Endothelial cell of umbilical vein (primary cell): ENCODE results near the gene PANX2. TPM values are rescaled to one million over a fixed set of nuclear protein-coding genes. Genes with fewer than 3 reads are reported as not detected.

Experiments
- BruUV-seq: library from RNA; stranded (reverse); fragments of 400-500 nt; replicated peaks from 2 replicates; lab custom pipeline; 2021; lab: Mats Ljungman, UMichigan
- CTCF ChIA-PET: fragments of 300-600, 350-600 bp; sonication (Branson Sonifier 250); formaldehyde crosslinking; loops from one replicate; lab custom pipeline; 2021; ENCODE audit warnings: antibody characterized with exemption, inconsistent platforms; lab: Charles Lee
- POLR2A ChIA-PET: fragments of 300-600, 350-600 bp; sonication (Branson Sonifier 250); formaldehyde crosslinking; loops from one replicate; lab custom pipeline; 2021; ENCODE audit warnings: antibody characterized with exemption, inconsistent platforms; lab: Charles Lee
- DNase-seq: peaks from one replicate; pipeline ENCODE4 v3.0.0-alpha.2; 2011; ENCODE audit warnings: low read depth, low spot score
- FAIRE-seq: peaks from 2 replicates; lab custom pipeline; 2011; peaks lifted over from hg19 to GRCh38; lab: Jason Lieb, UNC
- H2AFZ ChIP-seq: 2 replicates; pipeline ENCODE4 v1.6.0; 2012; ENCODE audit warnings: low read depth, low read length, control low read depth, inconsistent platforms
- H3K27ac ChIP-seq: 2 replicates; pipeline ENCODE4 v1.5.1; 2011; ENCODE audit warnings: low read depth, mild to moderate bottlenecking, control low read depth, low read length, moderate library complexity; ENCODE audit not compliant: insufficient read depth
- H3K27me3 ChIP-seq, 2 experiments: 2 replicates each; pipeline versions ENCODE4 v1.6.0 to v1.6.1; 2011; ENCODE audit warnings: low read length in 2 of 2, mixed read lengths in 1 of 2; ENCODE audit not compliant: control insufficient read depth in 2 of 2, insufficient read depth in 2 of 2
- H3K36me3 ChIP-seq, 2 experiments: 2 replicates in 1 of 2; 3 replicates in 1 of 2; pipeline ENCODE4 v1.5.1; 2011; ENCODE audit warnings: low read length in 2 of 2, mild to moderate bottlenecking in 1 of 2, moderate library complexity in 1 of 2; ENCODE audit not compliant: control insufficient read depth in 2 of 2, insufficient read depth in 2 of 2; ENCODE audit errors: extremely low read depth in 1 of 2
- H3K4me1 ChIP-seq: 3 replicates; pipeline ENCODE4 v1.5.1; 2011; ENCODE audit warnings: mild to moderate bottlenecking, low read length; ENCODE audit not compliant: control insufficient read depth, insufficient read depth; ENCODE audit errors: extremely low read depth
- H3K4me2 ChIP-seq: 2 replicates; pipeline ENCODE4 v1.6.1; 2011; ENCODE audit warnings: low read length, control low read depth, mixed read lengths; ENCODE audit not compliant: insufficient read depth
- H3K4me3 ChIP-seq, 3 experiments: fragments of 200-600 bp in 1 of 3; sonication (generic), shearing (Covaris generic) in 1 of 3; replicated peaks in 1 of 3; 2 replicates each; pipeline ENCODE4 v1.5.1; 2011 to 2016; ENCODE audit warnings: control low read depth in 3 of 3, low read length in 3 of 3, mild to moderate bottlenecking in 2 of 3, inconsistent platforms in 1 of 3, low read depth in 1 of 3, moderate library complexity in 1 of 3; ENCODE audit not compliant: insufficient read depth in 1 of 3
- H3K79me2 ChIP-seq: 2 replicates; pipeline ENCODE4 v1.6.0; 2012; ENCODE audit warnings: low read length, inconsistent platforms; ENCODE audit not compliant: control insufficient read depth, insufficient read depth
- H3K9ac ChIP-seq: replicated peaks from 2 replicates; pipeline ENCODE3; 2011; ENCODE audit warnings: low read length, control low read depth; ENCODE audit not compliant: insufficient read depth; ENCODE audit errors: extremely low read depth
- H3K9me1 ChIP-seq: replicated peaks from 3 replicates; pipeline ENCODE4 v1.6.0; 2011; ENCODE audit warnings: mild to moderate bottlenecking, low read length; ENCODE audit not compliant: control insufficient read depth, insufficient read depth; ENCODE audit errors: extremely low read depth
- H3K9me3 ChIP-seq: replicated peaks from 2 replicates; pipeline ENCODE4 v1.5.1; 2012; ENCODE audit warnings: low read length, inconsistent platforms; ENCODE audit not compliant: control insufficient read depth, insufficient read depth
- H4K20me1 ChIP-seq: replicated peaks from 2 replicates; pipeline ENCODE3; 2011; ENCODE audit warnings: mild to moderate bottlenecking, low read length; ENCODE audit not compliant: control insufficient read depth, insufficient read depth; ENCODE audit errors: extremely low read depth
- EZH2 ChIP-seq: IDR thresholded peaks from 2 replicates; pipeline ENCODE4 v1.6.1; 2012; ENCODE audit warnings: borderline replicate concordance, low read depth, mild to moderate bottlenecking, moderate library complexity, low read length, inconsistent platforms; ENCODE audit not compliant: severe bottlenecking
- POLR2AphosphoS5 ChIP-seq: IDR thresholded peaks from 2 replicates; pipeline ENCODE4 v1.6.1; 2012; ENCODE audit warnings: low read depth, mild to moderate bottlenecking, control low read depth, low read length, moderate library complexity; ENCODE audit not compliant: insufficient read depth
- dilution Hi-C: fragments of 300-500 bp; cut with MboI; formaldehyde crosslinking; loops from one replicate; pipeline ENCODE4 v1.15.0; 2019; ENCODE audit warnings: low sequenced_read_pairs; ENCODE audit not compliant: extremely low pct_ligation_motif_present
- intact Hi-C: fragments of 100-400 bp; cut with micrococcal nuclease; formaldehyde crosslinking; loops from one replicate; pipeline ENCODE4 v1.10.0; 2022
- polyA plus RNA-seq, 4 experiments: library from polyadenylated mRNA; depleted of rRNA in 3 of 4; stranded (reverse) in 3 of 4; unstranded in 1 of 4; fragments of >200 nt; gene quantifications; 2 replicates each; pipeline versions ENCODE4 v1.2.1 to v1.2.3, GENCODE V29; 2011 to 2012; ENCODE audit warnings: missing spikeins in 1 of 4
- total RNA-seq: library from RNA; stranded (reverse); gene quantifications from 2 replicates; pipeline ENCODE4 v1.2.3, GENCODE V29; 2021
- TF ChIP-seq, protein P1 (sequence below): IDR thresholded peaks from 2 replicates; pipeline ENCODE4 v1.6.1; 2011; ENCODE audit not compliant: insufficient read depth, insufficient read length
- TF ChIP-seq, protein P2 (sequence below), 2 donors: IDR thresholded peaks; 1 replicate in 1 of 2; 2 replicates in 1 of 2; pipeline ENCODE4 v1.5.1; 2011; ENCODE audit warnings: low read length in 2 of 2, mild to moderate bottlenecking in 2 of 2, moderate library complexity in 2 of 2, control low read depth in 1 of 2, inconsistent platforms in 1 of 2, low read depth in 1 of 2; ENCODE audit not compliant: insufficient read depth in 1 of 2; ENCODE audit errors: extremely low read depth in 1 of 2

Gene PANX2
- total and polyA plus RNA-seq, 2 donors (not counting 3 experiments of a cell fraction or from before 2014, with no cell fraction given) = 2.5 to 5.1 TPM

DNA sequence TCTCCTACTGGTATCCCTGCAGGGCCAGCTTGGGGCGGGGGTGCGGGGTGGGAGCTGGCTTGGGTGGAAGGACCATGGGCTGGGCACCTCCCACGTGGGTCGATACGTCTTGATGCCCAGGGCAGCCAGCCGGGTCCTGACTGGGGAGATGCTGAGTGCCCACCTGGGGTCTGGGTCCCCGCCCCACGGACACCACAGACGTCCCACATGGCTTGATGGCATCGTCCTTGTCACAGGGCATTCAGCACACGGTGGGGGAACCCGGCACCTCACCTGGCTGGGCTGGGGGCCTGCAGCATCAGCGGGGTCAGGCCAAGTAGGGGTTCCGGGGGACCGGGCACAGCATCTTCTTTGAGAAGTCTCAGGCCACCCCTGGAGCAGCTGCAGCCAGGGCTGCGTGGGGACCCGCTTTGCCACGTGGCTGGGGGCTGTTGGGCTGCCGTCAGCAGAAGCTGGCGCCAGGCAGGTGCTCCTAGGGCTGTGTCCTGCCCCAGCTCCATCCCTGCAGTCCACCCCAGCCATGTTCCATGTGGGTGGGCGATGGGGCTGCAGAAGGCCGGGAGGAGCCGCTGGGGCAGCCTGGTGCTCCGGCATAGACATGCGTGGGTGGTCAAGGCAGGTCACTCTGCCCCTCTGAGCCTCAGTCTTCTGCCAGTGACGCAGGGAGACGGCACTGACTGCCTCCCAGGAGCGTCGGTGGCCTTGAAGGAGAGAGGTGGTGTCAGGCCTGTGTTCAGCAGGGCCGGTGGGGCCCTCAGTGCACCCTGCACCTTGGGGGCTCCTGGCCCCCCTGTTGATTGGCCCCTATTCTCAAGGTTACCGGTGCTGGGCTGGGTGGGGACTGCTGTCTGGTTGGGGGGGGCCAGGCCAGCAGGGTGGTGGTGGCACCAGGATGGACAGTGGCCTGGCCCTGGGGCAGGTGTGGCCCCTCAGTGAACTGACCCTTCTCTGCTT lies 38.7 kb downstream of the PANX2 start:
- H4K20me1 ChIP-seq = no peaks in the 10 kb centered on the region
- peaks cover 14% of the 10 kb centered on the region for H3K79me2 ChIP-seq
- no peaks in the 10 kb centered on the region for H3K27me3 ChIP-seq
- no peak overlapping the region for H2AFZ ChIP-seq
- dilution Hi-C loops = no loop called here
- H3K4me2 ChIP-seq = no peak overlapping the region
- POLR2A ChIA-PET = no interaction called here
- no TSS peak for BruUV-seq
- no peak for DNase-seq
- H3K9me3 ChIP-seq = no peaks in the 10 kb centered on the region
- intact Hi-C loops = loop anchor here (1.0 to 10.0 kb wide), 3 partner anchors 60 to 278 kb away; no protein-coding TSS in a partner anchor
- no peak for FAIRE-seq
- H3K36me3 ChIP-seq = peaks cover 8 to 19% of the 10 kb centered on the region in 2 experiments
- H3K4me1 ChIP-seq = peaks cover 13% of the 10 kb centered on the region
- CTCF ChIA-PET = interaction anchor here (0.6 to 1.7 kb wide), 7 partner anchors 13 to 279 kb away, joined by 3 to 13 read pairs (median 4); no protein-coding TSS in a partner anchor
- H3K4me3 ChIP-seq = no peak overlapping the region
- TF ChIP-seq, protein P1, sequence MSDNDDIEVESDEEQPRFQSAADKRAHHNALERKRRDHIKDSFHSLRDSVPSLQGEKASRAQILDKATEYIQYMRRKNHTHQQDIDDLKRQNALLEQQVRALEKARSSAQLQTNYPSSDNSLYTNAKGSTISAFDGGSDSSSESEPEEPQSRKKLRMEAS = no peak
- TF ChIP-seq EZH2 (no peak), POLR2AphosphoS5 (no peak)
- no peak overlapping the region for H3K27ac ChIP-seq
- H3K9me1 ChIP-seq = no peaks in the 10 kb centered on the region
- no peak overlapping the region for H3K9ac ChIP-seq

DNA sequence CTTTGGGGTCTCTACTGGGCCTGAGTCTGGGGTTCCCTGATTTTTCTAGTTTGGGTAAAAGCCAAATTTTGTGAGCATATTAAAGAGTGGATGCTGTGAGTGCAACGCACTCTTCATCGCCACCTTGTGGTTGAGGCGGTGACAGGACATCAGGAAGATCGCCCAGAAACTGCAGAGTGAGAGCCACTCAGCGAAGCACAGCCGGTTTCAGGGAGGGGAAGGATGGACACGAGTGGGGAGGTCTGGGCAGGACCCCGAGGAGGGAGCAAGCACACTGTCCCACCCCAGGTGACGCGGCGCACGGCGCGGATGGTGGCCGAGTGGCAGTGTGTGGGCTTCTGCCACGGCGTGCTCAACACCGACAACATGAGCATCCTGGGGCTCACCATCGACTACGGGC lies 39.4 kb downstream of the PANX2 start:
- dilution Hi-C loops = no loop called here
- BruUV-seq = no TSS peak
- peaks cover 6 to 19% of the 10 kb centered on the region in 2 experiments for H3K36me3 ChIP-seq

More for the DNA sequence above, 39.4 kb downstream of the PANX2 start:
- no peaks in the 10 kb centered on the region for H3K9me1 ChIP-seq
- H2AFZ ChIP-seq = no peak overlapping the region
- peak; percentile 72 for FAIRE-seq
- peaks cover 16% of the 10 kb centered on the region for H3K79me2 ChIP-seq
- no peaks in the 10 kb centered on the region for H4K20me1 ChIP-seq
- CTCF ChIA-PET = no interaction called here
- POLR2A ChIA-PET = no interaction called here
- no peak overlapping the region for H3K27ac ChIP-seq
- H3K4me1 ChIP-seq = peaks cover 13% of the 10 kb centered on the region
- no peaks in the 10 kb centered on the region for H3K9me3 ChIP-seq
- H3K4me2 ChIP-seq = no peak overlapping the region
- intact Hi-C loops = loop anchor here (1.0 to 10.0 kb wide), 3 partner anchors 61 to 279 kb away; no protein-coding TSS in a partner anchor
- TF ChIP-seq, protein P2, sequence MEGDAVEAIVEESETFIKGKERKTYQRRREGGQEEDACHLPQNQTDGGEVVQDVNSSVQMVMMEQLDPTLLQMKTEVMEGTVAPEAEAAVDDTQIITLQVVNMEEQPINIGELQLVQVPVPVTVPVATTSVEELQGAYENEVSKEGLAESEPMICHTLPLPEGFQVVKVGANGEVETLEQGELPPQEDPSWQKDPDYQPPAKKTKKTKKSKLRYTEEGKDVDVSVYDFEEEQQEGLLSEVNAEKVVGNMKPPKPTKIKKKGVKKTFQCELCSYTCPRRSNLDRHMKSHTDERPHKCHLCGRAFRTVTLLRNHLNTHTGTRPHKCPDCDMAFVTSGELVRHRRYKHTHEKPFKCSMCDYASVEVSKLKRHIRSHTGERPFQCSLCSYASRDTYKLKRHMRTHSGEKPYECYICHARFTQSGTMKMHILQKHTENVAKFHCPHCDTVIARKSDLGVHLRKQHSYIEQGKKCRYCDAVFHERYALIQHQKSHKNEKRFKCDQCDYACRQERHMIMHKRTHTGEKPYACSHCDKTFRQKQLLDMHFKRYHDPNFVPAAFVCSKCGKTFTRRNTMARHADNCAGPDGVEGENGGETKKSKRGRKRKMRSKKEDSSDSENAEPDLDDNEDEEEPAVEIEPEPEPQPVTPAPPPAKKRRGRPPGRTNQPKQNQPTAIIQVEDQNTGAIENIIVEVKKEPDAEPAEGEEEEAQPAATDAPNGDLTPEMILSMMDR (IDR thresholded peaks at IDR 0.05; ENCODE audit: extremely low read depth in 1 of 2, insufficient read depth in 1 of 2, low read depth in 1 of 2, low read length in 2 of 2) = peak; percentile 84 to 87
- TF ChIP-seq EZH2 = no peak
- peak; percentile 56 for DNase-seq
- no peak overlapping the region for H3K4me3 ChIP-seq
- H3K27me3 ChIP-seq = no peaks in the 10 kb centered on the region
- no peak overlapping the region for H3K9ac ChIP-seq
